ENCODE data around the gene LGALSL. TPM values are rescaled to one million over a fixed set of nuclear protein-coding genes. Genes with fewer than 3 reads are reported as not detected.

Gene LGALSL
- total RNA-seq = 13.0 and 14.0 TPM in 2 replicates

DNA sequence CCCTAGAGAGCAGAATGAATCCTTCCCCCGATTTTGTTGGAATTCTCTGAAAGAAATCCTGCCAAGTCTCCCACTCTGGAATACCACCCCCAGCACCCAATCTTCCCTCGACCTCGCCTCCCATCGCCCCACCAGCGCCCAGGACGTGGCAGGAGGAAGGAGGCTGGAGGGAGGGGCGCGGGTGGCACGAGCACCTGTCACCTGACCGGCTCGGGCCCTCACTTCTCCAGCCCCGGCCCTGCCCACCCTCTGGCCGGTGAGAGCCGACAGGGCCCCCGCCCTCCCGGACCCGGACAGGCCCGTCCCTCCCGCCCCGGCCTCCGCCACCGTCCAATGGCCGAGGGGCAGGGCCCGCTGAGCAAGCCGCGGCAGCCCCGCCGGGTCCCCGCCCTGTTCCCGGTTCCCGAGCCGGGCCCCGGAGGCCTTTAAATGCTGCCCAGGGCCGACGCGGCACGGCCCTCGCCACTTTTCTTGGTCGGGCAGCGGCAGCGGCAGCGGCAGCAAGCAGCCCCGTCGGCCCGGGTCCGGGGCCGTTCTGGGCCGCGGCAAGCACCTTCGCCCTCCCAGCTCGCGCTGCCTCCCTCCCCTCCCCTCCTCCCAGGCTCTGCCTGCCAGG lies at the start of gene LGALSL:
LGALSL (plus strand) TSS at position 393 of the 616 bp plus-strand sequence. CDS start 384 bp downstream, outside the sequence.

Other genes with a start within 250 kb of the LGALSL start
- 50.8 and 52.2 TPM in 2 replicates for gene AFTPH, start 70.2 kb downstream of the LGALSL start, total RNA-seq
- 8.0 and 9.0 TPM in 2 replicates for gene SERTAD2, start 199.8 kb downstream of the LGALSL start, total RNA-seq

Data from tracheal epithelial cell (primary cell).